ENCODE data around the gene EML4.

Gene EML4

DNA sequence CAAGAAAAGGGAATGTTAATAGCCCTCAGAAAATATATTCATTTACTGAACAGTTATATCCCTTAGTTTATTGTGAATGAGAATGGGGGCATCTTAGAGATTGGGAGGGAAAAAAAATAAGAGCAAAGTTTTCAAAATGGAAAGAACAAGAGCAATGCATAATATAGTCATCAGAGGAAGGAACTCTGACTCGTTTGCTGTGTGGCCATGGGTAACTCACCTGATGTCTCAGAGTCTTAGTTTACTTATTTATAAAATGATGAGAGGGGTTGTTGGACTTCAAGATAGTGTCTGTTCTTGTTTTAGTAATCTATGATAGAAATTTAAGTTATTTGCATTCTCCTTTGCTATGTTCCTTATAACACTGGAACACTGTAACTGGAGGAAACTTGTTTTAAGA is 70.7 kb downstream of the EML4 start:
- Histone ChIP-seq H3K4me2 (ENCODE audit: low read depth, low read length, poor library complexity, severe bottlenecking) (no peak overlapping the region), H3K9ac (ENCODE audit: low read depth, low read length, poor library complexity, severe bottlenecking) (no peak overlapping the region), H3K9me2 (replicated peaks; ENCODE audit: low read depth, low read length) (no peaks in the 10 kb centered on the region), H3K79me2 (ENCODE audit: insufficient read depth, low read length) (peaks cover 39% of the 10 kb centered on the region), H4K20me1 (ENCODE audit: insufficient read depth, low read length, poor library complexity, severe bottlenecking) (no peaks in the 10 kb centered on the region), H3K9me3 (ENCODE audit: insufficient read depth, low read depth, low read length) (no peaks in the 10 kb centered on the region), H3K4me1 (ENCODE audit: insufficient read depth, low read length, poor library complexity, severe bottlenecking) (no peaks in the 10 kb centered on the region), H3K4me3 (ENCODE audit: low read length, poor library complexity, severe bottlenecking) (no peak overlapping the region), H3F3A (ENCODE audit: low read depth) (0 out of 2 replicates have a peak, but pooled peaks cover 2% of the 10 kb centered on the region), H3K36me3 (ENCODE audit: insufficient read depth, low read length) (no peaks in the 10 kb centered on the region), H3K27me3 (ENCODE audit: insufficient read depth, low read length, poor library complexity, severe bottlenecking) (no peaks in the 10 kb centered on the region), H2AFZ (ENCODE audit: low read length) (no peak overlapping the region)
- TF ChIP-seq, protein P1, sequence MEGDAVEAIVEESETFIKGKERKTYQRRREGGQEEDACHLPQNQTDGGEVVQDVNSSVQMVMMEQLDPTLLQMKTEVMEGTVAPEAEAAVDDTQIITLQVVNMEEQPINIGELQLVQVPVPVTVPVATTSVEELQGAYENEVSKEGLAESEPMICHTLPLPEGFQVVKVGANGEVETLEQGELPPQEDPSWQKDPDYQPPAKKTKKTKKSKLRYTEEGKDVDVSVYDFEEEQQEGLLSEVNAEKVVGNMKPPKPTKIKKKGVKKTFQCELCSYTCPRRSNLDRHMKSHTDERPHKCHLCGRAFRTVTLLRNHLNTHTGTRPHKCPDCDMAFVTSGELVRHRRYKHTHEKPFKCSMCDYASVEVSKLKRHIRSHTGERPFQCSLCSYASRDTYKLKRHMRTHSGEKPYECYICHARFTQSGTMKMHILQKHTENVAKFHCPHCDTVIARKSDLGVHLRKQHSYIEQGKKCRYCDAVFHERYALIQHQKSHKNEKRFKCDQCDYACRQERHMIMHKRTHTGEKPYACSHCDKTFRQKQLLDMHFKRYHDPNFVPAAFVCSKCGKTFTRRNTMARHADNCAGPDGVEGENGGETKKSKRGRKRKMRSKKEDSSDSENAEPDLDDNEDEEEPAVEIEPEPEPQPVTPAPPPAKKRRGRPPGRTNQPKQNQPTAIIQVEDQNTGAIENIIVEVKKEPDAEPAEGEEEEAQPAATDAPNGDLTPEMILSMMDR (conservative IDR thresholded peaks at IDR 0.05; ENCODE audit: low read length): no peak
- no peak for TF ChIP-seq EZH2phosphoT487 (IDR thresholded peaks at IDR 0.05; ENCODE audit: borderline replicate concordance)

DNA sequence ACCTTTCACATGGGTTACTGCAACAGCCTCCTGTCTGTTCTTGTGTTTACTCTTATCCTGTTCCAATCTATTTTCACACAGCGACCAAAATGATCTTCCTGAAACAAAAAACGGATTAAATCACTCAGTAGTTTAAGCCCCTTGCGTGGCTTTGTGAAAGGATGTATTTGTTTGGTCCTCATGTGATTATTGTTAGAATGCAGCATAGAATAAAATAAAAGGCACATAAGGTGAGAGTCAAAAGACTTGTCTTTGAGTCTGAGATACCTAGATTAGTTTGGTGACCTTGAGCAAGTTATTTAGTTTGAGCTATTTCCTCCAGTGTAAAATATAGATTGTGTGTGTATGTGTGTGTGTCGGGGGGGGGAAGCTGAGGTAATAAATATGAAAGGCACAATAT is 72.4 kb downstream of the EML4 start:
- H3K9me2 ChIP-seq (replicated peaks; ENCODE audit: low read depth, low read length): no peaks in the 10 kb centered on the region
- no peak overlapping the region for H2AFZ ChIP-seq (ENCODE audit: low read length)
- no peaks in the 10 kb centered on the region for H3K4me1 ChIP-seq (ENCODE audit: insufficient read depth, low read length, poor library complexity, severe bottlenecking)
- H3K36me3 ChIP-seq (ENCODE audit: insufficient read depth, low read length): peaks cover 9% of the 10 kb centered on the region; the same call in 1 of the 2 replicates
- no peak overlapping the region for H3K9ac ChIP-seq (ENCODE audit: low read depth, low read length, poor library complexity, severe bottlenecking)
- H3K4me2 ChIP-seq (ENCODE audit: low read depth, low read length, poor library complexity, severe bottlenecking): no peak overlapping the region
- TF ChIP-seq, protein P1 (conservative IDR thresholded peaks at IDR 0.05; ENCODE audit: low read length): no peak
- TF ChIP-seq EZH2phosphoT487 (IDR thresholded peaks at IDR 0.05; ENCODE audit: borderline replicate concordance): no peak
- no peaks in the 10 kb centered on the region for H3F3A ChIP-seq (ENCODE audit: low read depth)
- H4K20me1 ChIP-seq (ENCODE audit: insufficient read depth, low read length, poor library complexity, severe bottlenecking): no peaks in the 10 kb centered on the region
- H3K79me2 ChIP-seq (ENCODE audit: insufficient read depth, low read length): peaks cover 39% of the 10 kb centered on the region
- no peaks in the 10 kb centered on the region for H3K9me3 ChIP-seq (ENCODE audit: insufficient read depth, low read depth, low read length)
- no peaks in the 10 kb centered on the region for H3K27me3 ChIP-seq (ENCODE audit: insufficient read depth, low read length, poor library complexity, severe bottlenecking)
- H3K4me3 ChIP-seq (ENCODE audit: low read length, poor library complexity, severe bottlenecking): no peak overlapping the region

DNA sequence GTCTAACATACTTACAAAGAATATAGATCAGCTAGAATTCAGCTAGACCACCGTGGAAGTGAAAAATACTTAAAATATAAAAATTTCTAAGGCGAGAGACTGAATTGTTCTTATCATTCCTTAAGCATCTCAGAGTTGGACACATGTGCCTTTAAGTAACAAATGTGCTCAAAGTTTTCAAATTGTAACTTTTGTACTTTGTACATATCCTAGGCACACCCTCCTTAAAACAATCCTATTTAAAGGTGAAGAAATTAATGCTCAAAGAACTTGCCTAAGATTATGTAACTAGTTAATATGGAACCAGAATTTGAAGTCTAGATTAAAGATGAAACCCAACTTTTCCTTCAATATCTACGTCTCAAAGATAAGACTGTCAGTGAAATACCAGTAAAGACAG is 74.1 kb downstream of the EML4 start:
- no peaks in the 10 kb centered on the region for H3K4me1 ChIP-seq (ENCODE audit: insufficient read depth, low read length, poor library complexity, severe bottlenecking)
- TF ChIP-seq EZH2phosphoT487 (IDR thresholded peaks at IDR 0.05; ENCODE audit: borderline replicate concordance): no peak
- TF ChIP-seq, protein P1 (conservative IDR thresholded peaks at IDR 0.05; ENCODE audit: low read length): no peak
- H4K20me1 ChIP-seq (ENCODE audit: insufficient read depth, low read length, poor library complexity, severe bottlenecking): no peaks in the 10 kb centered on the region
- H3K36me3 ChIP-seq (ENCODE audit: insufficient read depth, low read length): peaks cover 18% of the 10 kb centered on the region; the same call in 1 of the 2 replicates
- no peak overlapping the region for H3K4me3 ChIP-seq (ENCODE audit: low read length, poor library complexity, severe bottlenecking)
- no peaks in the 10 kb centered on the region for H3F3A ChIP-seq (ENCODE audit: low read depth)
- H3K9ac ChIP-seq (ENCODE audit: low read depth, low read length, poor library complexity, severe bottlenecking): no peak overlapping the region
- no peaks in the 10 kb centered on the region for H3K9me3 ChIP-seq (ENCODE audit: insufficient read depth, low read depth, low read length)
- no peaks in the 10 kb centered on the region for H3K9me2 ChIP-seq (replicated peaks; ENCODE audit: low read depth, low read length)
- H3K4me2 ChIP-seq (ENCODE audit: low read depth, low read length, poor library complexity, severe bottlenecking): no peak overlapping the region
- H2AFZ ChIP-seq (ENCODE audit: low read length): no peak overlapping the region
- no peaks in the 10 kb centered on the region for H3K27me3 ChIP-seq (ENCODE audit: insufficient read depth, low read length, poor library complexity, severe bottlenecking)
- peaks cover 39% of the 10 kb centered on the region for H3K79me2 ChIP-seq (ENCODE audit: insufficient read depth, low read length)
